ENCODE results near the gene EFEMP1. TPM values are rescaled to one million over a fixed set of nuclear protein-coding genes. Genes with fewer than 3 reads are reported as not detected.

Gene EFEMP1
- total and polyA plus RNA-seq, 10 of the 15 experiments (the other 5 are each of a cell fraction or from before 2014, with no cell fraction given) = 0.27 to 1.2 (median 0.35) TPM; not detected in 6

- TF ChIP-seq E4F1 (IDR thresholded peaks at IDR 0.05; ENCODE audit: borderline replicate concordance, partially characterized antibody) (no peak), ETV6 (conservative IDR thresholded peaks at IDR 0.05 in 1 of 2, IDR thresholded peaks at IDR 0.05 in 1 of 2; ENCODE audit: borderline replicate concordance in 1 of 2, low read depth in 1 of 2) (no peak), BHLHE40 (IDR thresholded peaks at IDR 0.05; ENCODE audit: borderline replicate concordance in 1 of 2, low read depth in 2 of 2, low read length in 1 of 2) (no peak), NFYA (IDR thresholded peaks at IDR 0.05; ENCODE audit: borderline replicate concordance, low read depth, low read length) (no peak), NR2C2 (IDR thresholded peaks at IDR 0.05; ENCODE audit: borderline replicate concordance, control insufficient read depth, insufficient read length, low read depth) (no peak), ZNF24 (IDR thresholded peaks at IDR 0.05) (no peak), MEF2B (IDR thresholded peaks at IDR 0.05; ENCODE audit: partially characterized antibody, poor library complexity, severe bottlenecking) (no peak), CEBPB (IDR thresholded peaks at IDR 0.05; ENCODE audit: borderline replicate concordance in 1 of 2, low read depth in 2 of 2, low read length in 2 of 2) (no peak), CTCF (IDR thresholded peaks at IDR 0.05 in 2 of 3, conservative IDR thresholded peaks at IDR 0.05 in 1 of 3; ENCODE audit: control insufficient read depth in 2 of 3, extremely low read depth in 1 of 3, insufficient read depth in 1 of 3, low read depth in 3 of 3, low read length in 3 of 3) (no peak), IRF3 (IDR thresholded peaks at IDR 0.05) (no peak), RAD51 (IDR thresholded peaks at IDR 0.05) (no peak)
- TF ChIP-seq, protein P1, sequence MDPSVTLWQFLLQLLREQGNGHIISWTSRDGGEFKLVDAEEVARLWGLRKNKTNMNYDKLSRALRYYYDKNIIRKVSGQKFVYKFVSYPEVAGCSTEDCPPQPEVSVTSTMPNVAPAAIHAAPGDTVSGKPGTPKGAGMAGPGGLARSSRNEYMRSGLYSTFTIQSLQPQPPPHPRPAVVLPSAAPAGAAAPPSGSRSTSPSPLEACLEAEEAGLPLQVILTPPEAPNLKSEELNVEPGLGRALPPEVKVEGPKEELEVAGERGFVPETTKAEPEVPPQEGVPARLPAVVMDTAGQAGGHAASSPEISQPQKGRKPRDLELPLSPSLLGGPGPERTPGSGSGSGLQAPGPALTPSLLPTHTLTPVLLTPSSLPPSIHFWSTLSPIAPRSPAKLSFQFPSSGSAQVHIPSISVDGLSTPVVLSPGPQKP (IDR thresholded peaks at IDR 0.05; ENCODE audit: low read depth, low read length) = no peak
These were observed 97.3 kb downstream of the EFEMP1 start (continued) for GRCh38 chr2:55826246-55826645.
